Natural killer cell treated with Interleukin-12 subunit alpha and Interleukin-12 subunit beta and Interleukin-15 and Interleukin-18, amount 100 ng/mL, for 72 hours (primary cell): ENCODE results near the gene STK16. TPM values are rescaled to one million over a fixed set of nuclear protein-coding genes. Genes with fewer than 3 reads are reported as not detected.

Experiments
- ATAC-seq, 2 donors: fragments of 150-1000 bp; cut with Tn5 transposase in 1 of 2; sonication (Bioruptor Pico), chemical (Tn5 transposase) in 1 of 2; 2 replicates each; pipeline ENCODE4 v1.10.0; 2021
- DNase-seq: peaks from one replicate; pipeline ENCODE4 v3.0.0; 2022; ENCODE audit warnings: low spot score
- H3K27ac Mint-ChIP-seq, 2 donors: 1 replicate in 1 of 2; 2 replicates in 1 of 2; pipeline ENCODE4 v1.8.0; 2022; ENCODE audit warnings: mixed read lengths in 2 of 2, mild to moderate bottlenecking in 1 of 2, moderate library complexity in 1 of 2
- H3K27me3 Mint-ChIP-seq, 2 donors: 1 replicate in 1 of 2; 2 replicates in 1 of 2; pipeline ENCODE4 v1.8.0; 2022; ENCODE audit warnings: mixed read lengths in 2 of 2
- H3K36me3 Mint-ChIP-seq: one replicate; pipeline ENCODE4 v1.8.0; 2022; ENCODE audit warnings: mixed read lengths
- H3K4me1 Mint-ChIP-seq, 2 donors: 1 replicate in 1 of 2; 2 replicates in 1 of 2; pipeline ENCODE4 v1.8.0; 2022; ENCODE audit warnings: low read depth in 2 of 2, mixed read lengths in 2 of 2, mild to moderate bottlenecking in 1 of 2
- H3K4me3 Mint-ChIP-seq: one replicate; pipeline ENCODE4 v1.8.0; 2022; ENCODE audit warnings: mixed read lengths
- H3K9me3 Mint-ChIP-seq: 2 replicates; pipeline ENCODE4 v1.8.0; 2022; ENCODE audit warnings: mixed read lengths
- total RNA-seq, 2 donors: library from RNA; stranded (reverse); gene quantifications; one replicate each; pipeline ENCODE4 v1.2.3, GENCODE V29; 2022

STK16 gene
- total RNA-seq, 2 donors from 2014 or later, result 26.8 to 27.8 TPM

DNA sequence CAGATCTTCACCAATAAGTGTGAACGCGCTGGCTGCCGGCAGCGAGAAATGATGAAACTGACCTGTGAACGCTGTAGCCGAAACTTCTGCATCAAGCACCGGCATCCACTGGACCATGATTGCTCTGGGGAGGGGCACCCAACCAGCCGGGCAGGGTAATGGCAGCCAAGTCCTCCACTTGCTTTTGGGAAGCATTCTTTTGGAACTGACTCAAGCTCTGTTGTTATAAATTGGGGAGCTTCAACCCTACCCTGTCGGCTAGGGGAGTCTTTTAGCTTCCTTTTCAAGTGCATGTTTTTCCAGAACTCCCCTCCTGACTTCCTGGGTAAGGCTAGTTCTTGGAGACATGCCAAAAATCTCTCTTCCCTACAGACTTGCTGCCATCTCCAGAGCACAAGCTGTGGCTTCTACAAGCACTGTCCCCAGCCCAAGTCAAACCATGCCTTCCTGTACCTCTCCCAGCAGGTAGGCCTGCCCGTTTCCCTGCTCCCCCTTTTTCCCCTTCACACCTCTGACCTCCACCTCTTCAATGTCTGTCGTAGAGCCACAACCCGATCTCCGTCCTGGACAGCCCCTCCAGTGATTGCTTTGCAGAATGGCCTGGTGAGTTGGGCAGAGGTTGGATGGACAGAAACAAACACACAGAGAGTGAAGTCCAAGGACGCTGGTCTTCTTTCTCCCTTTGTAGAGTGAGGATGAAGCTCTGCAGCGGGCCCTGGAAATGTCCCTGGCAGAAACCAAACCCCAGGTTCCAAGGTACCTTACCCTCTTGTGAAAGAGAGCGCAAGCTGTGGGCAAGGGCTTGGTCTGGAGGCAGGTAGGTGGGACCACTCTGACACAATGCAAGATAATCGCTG is 37.2 kb upstream of the STK16 start:
- Mint-ChIP-seq H3K27ac (peak overlapping the region; percentile 63 to 73), H3K27me3 (no peaks in the 10 kb centered on the region), H3K36me3 (no peaks in the 10 kb centered on the region), H3K9me3 (no peaks in the 10 kb centered on the region), H3K4me3 (peak overlapping the region; percentile 82), H3K4me1 (peaks cover 20 to 21% of the 10 kb centered on the region in 2 donors)
- DNase-seq, result no peak
- no peak for ATAC-seq

DNA sequence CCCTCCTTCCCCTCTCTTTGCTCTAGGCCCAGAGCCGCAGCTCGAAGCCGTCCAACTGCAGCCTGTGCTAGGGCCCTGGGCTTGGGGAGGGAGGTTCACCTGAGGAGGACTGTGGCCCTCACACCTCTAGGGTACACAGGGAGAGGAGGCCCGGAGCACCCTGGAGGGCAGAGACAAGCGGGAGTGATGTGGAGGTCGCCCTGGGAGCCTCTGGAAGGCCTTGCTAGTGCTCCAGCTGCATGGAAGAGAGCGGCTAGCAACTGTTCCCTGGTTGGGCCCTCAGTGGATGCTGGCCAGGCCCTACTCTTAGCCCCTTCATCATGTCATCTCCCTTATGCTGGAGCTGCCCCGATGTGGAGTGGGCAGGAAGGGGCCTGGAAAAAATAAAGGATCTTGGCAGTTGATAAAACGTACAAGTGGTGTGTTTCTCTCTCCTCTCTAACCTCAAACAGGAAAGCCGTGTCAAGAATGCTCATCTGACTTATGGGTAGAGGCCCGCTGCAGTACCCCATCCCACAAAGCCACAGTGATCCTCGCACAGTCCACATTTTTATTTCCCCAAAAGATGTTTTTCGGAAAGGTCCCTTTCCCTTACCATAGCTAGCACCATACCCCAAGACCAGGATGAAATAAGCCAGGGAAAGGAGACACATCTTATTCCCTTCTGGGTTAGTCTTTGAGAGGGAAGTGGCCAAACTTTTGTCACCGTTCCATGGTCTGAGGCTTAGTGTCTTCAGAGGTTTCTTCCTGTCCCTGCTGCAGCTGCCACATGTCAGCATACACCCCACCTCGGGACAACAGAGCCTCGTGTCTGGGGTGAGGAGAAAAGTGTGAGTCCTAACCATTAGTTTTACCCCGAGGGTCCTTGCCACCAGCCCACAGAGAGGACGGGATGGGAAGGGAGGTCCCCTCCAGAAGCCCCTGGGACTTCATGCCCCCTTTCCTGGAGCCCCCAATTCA is 35.8 kb upstream of the STK16 start:
- Mint-ChIP-seq H3K4me1 (peaks cover 20 to 21% of the 10 kb centered on the region in 2 donors), H3K4me3 (peak overlapping the region; percentile 33), H3K27ac (peak overlapping the region; percentile 62 to 70), H3K9me3 (no peaks in the 10 kb centered on the region), H3K36me3 (no peaks in the 10 kb centered on the region), H3K27me3 (no peaks in the 10 kb centered on the region)
- DNase-seq (no peak), ATAC-seq (no peak)

DNA sequence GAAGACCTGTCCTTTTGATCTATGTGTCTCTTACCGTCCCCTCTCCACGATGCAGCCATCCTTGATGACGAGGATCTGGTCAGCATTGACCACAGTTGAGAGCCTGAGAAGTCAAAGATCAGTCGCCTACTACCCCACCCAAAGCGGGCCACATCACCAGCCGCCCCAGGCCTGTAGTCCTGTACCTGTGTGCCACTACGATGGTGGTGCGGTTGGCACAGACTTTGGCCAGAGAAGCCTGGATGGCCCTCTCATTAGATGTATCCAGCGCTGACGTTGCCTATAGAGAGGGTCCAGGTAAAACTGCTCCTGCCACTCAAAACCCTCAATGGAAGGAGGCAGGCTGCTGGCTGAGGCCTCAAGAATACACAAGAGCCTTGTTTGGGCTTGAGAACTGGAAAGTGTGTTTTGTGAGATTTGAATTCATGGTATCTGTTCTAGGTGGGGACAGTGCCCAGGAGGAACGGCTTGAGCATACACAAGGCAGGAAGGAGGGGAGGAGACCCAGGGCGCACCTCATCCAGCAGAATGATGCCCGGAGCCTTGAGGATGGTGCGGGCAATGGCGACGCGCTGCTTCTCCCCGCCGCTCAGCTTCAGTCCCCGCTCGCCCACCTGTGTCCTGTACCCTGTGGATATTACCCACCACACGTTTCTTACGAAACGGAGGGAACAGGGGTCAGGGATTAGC is 34.9 kb upstream of the STK16 start:
- no peak for ATAC-seq
- Mint-ChIP-seq H3K27me3 (no peaks in the 10 kb centered on the region), H3K4me3 (peak overlapping the region; percentile 33), H3K27ac (peak overlapping the region; percentile 62 to 70), H3K9me3 (no peaks in the 10 kb centered on the region), H3K36me3 (no peaks in the 10 kb centered on the region), H3K4me1 (peaks cover 21 to 23% of the 10 kb centered on the region in 2 donors)
- no peak for DNase-seq

DNA sequence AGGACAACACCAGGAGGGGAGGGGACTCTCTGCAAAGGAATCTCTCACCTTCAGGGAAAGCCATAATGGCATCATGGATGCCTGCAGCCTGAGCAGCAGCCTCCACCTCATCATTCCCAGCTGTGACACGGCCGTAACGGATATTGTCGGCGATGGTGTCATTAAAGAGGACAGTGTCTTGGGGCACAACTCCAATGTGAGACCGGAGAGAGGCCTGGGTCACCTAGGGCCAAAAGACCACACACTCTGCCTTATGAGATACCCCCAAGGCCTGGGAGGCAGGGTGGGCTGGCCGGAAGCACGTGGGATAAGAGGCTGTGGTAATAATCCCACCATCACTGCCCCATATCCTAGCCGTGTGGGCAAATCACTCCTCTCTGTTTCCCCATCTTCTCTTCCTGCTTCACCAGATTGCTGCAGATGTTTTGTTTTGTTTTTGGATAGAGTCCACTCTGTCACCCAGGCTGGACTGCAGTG is 34.4 kb upstream of the STK16 start:
- no peak for ATAC-seq

DNA sequence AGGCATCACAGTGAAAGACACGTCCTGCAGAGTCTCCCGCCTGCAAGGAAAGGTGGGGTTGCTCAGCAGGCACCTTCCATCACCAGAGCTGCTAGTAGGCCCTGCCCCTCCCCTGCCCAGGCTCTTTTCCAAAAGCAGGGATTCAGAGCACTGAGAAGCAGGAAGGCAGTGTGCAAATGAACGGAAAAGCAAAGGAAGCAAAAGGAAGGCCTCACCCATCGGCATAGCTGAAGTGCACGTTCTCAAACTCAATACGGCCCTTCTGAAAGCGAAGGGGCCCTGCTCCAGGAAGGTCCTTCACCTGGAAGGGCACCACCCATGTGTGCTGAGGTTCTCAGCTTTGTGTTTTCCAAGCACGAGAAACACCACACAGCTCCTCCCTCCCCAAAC is 32.3 kb upstream of the STK16 start:
- Mint-ChIP-seq H3K36me3 (no peaks in the 10 kb centered on the region), H3K4me1 (peaks cover 10 to 26% of the 10 kb centered on the region in 2 donors), H3K9me3 (no peaks in the 10 kb centered on the region), H3K27ac (no peak overlapping the region), H3K27me3 (no peaks in the 10 kb centered on the region), H3K4me3 (no peak overlapping the region)
- ATAC-seq (no peak), DNase-seq (no peak)

More for the DNA sequence above, 34.4 kb upstream of the STK16 start:
- H3K27me3 Mint-ChIP-seq, result no peaks in the 10 kb centered on the region
- peak overlapping the region in 1 of 2 donors; percentile 62 for H3K27ac Mint-ChIP-seq
- H3K9me3 Mint-ChIP-seq, result no peaks in the 10 kb centered on the region
- H3K4me3 Mint-ChIP-seq, result no peak overlapping the region
- DNase-seq, result no peak
- peaks cover 20 to 23% of the 10 kb centered on the region in 2 donors for H3K4me1 Mint-ChIP-seq
- H3K36me3 Mint-ChIP-seq, result no peaks in the 10 kb centered on the region

DNA sequence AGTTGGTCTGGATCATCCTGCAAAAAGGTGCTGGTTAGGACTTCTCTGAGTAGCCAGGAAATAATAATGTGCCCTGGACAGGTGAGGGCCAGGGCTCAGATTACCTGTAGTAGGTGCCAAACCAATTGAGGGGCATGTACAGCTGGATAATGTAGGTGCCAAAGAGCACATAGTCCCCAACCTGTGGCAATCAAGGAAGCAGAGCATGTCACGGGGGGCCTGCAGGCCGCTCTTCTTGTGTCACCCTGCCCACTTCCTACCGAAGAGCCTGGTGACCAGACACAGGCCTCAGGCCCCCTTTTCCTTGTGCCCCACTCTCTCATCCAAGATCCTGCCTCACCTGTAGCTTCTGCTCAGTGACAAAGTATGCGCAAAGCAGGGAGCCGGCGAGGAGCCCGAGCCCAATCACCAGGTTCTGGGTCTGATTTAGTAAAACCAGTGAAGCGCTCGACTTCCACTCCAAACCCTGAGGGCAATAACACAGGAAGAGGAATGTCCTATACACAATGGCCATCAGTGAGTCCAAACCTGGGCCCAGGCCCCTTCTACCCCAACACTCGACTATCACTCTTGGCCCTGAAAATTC is 31.7 kb upstream of the STK16 start:
- H3K36me3 Mint-ChIP-seq, result no peaks in the 10 kb centered on the region
- ATAC-seq, result no peak
- H3K27ac Mint-ChIP-seq, result no peak overlapping the region
- no peaks in the 10 kb centered on the region for H3K9me3 Mint-ChIP-seq
- H3K4me1 Mint-ChIP-seq, result peaks cover 5 to 24% of the 10 kb centered on the region in 2 donors
- H3K4me3 Mint-ChIP-seq, result no peak overlapping the region
- DNase-seq, result no peak
- no peaks in the 10 kb centered on the region for H3K27me3 Mint-ChIP-seq

DNA sequence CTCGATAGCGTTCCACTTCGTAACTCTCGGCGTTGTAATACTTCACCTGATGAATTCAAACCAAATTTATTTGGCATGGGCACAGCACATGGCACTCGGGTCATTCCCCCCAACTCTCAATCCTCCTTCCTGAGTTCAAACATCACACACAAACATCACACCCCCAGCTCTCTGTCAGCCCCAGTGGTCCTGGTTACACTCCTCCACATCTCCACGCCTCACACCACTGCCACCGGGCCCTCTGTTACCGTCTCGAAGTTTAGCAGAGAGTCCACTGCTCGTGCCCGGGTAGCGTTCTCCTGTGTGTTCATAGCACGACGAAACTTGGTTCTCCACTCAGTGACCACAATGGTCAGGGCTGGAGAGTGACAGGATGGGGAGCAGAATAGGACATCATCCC is 31.1 kb upstream of the STK16 start:
- no peak for DNase-seq
- Mint-ChIP-seq H3K9me3 (no peaks in the 10 kb centered on the region), H3K4me3 (no peak overlapping the region), H3K27ac (no peak overlapping the region), H3K36me3 (no peaks in the 10 kb centered on the region), H3K4me1 (peaks cover 4 to 27% of the 10 kb centered on the region in 2 donors), H3K27me3 (no peaks in the 10 kb centered on the region)
- no peak for ATAC-seq

DNA sequence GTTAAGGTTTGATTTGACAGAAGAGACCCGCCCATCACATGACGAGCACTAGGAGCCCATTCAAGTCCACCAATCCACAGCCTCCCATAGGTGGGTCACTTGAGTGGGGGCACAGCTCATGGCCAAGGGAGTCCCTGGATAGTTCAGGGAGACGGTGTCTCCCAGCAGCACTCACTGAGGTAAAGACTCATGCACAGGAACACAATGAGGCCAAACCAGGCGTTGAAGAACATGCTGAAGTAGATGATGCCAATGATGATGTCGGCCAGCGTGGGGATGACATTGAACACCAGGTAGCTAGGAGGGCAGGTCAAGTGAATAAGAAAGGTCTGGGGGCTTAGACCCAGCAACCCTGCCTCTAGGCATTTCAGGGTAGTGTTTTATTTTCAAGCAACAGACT is 30.5 kb upstream of the STK16 start:
- DNase-seq (no peak), ATAC-seq (no peak)
- H3K27me3 Mint-ChIP-seq, result no peaks in the 10 kb centered on the region
- no peaks in the 10 kb centered on the region for H3K36me3 Mint-ChIP-seq
- H3K9me3 Mint-ChIP-seq, result no peaks in the 10 kb centered on the region
- H3K27ac Mint-ChIP-seq, result peak overlapping the region in 1 of 2 donors; percentile 32
- H3K4me3 Mint-ChIP-seq, result no peak overlapping the region
- peaks cover 4 to 27% of the 10 kb centered on the region in 2 donors for H3K4me1 Mint-ChIP-seq

DNA sequence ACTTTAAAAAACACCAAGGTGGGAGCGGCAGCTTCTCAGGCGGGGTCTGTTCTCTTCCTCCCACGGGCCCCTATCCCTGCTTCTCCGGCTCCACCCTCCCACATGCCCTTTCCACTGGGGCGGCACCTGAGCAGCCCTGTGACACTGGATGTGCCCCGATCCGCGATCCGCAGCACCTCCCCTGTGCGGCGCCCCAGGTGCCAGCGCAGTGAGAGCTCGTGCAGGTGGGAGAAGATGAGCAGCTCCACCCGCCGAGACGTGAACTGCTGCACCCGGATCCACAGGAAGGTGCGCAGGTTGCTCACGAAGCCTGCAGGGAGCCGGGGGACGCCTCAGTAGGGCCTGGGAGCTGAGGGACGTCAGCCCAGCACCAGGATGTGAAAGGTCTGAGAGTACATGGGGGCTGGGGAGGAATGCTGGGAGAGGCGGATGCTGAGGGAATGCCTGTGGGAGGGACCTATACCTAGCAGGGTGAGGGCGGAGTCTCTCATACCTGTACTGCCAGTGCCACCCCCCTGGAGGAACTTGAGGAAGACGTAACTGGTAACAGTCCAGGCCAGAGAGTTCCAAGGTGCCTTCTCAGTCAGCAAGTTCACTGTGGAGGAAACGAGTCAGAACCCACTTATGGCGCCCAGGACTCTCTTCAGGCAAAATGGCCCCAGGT is 29.3 kb upstream of the STK16 start:
- peaks cover 4 to 26% of the 10 kb centered on the region in 2 donors for H3K4me1 Mint-ChIP-seq
- no peak overlapping the region for H3K4me3 Mint-ChIP-seq
- H3K27ac Mint-ChIP-seq, result no peak overlapping the region
- ATAC-seq, result no peak
- H3K27me3 Mint-ChIP-seq, result no peaks in the 10 kb centered on the region
- DNase-seq, result no peak
- H3K9me3 Mint-ChIP-seq, result no peaks in the 10 kb centered on the region
- H3K36me3 Mint-ChIP-seq, result no peaks in the 10 kb centered on the region

DNA sequence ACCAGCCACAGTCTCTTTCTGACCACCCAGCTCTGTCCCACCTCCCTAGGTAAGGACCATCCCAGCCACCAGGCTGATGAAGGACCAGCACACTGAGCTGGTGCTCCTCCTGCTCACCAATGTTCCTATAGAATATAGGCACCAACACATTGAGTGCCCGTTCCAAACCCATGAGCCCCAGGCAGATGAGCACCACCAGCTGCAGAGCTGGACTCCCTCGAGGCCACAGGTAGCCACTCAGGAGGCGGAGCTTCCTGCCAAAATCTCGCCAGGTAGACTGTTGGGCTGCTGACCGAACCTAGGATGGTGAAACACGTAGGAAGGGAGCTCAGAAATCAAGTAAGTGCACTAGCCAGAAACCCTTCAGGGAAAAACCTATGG is 28.8 kb upstream of the STK16 start:
- peaks cover 4 to 21% of the 10 kb centered on the region in 2 donors for H3K4me1 Mint-ChIP-seq
- peaks cover 4% of the 10 kb centered on the region for H3K36me3 Mint-ChIP-seq
- H3K27me3 Mint-ChIP-seq, result no peaks in the 10 kb centered on the region
- no peak overlapping the region for H3K4me3 Mint-ChIP-seq
- ATAC-seq (no peak), DNase-seq (no peak)
- H3K9me3 Mint-ChIP-seq, result no peaks in the 10 kb centered on the region
- no peak overlapping the region for H3K27ac Mint-ChIP-seq

DNA sequence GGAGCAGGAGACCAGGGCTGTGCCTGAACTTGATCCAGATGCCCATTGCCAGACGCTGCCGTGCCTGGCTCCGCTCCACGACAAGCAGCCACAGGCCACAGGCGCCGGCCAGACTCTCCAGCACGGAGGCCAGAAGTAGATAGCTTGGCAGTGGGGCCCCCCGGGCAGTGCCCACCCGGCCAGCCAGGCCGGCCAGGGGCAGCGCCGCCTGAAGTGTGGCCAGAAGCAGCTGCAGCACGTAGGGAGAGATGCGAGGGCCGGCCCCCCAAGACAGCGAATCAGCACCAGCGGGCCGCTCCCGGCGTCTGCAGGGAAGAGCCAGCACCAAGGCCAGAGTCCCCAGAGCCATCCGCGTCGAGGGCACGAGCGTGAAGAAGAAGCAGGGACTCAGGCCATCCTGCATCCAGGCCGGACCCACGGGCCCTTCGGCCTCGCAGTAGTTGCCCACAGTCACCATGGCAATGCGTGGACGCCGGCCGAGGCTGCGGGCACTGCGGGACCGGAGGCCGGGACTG is 27.0 kb upstream of the STK16 start:
- peak overlapping the region; percentile 83 for H3K4me3 Mint-ChIP-seq
- H3K36me3 Mint-ChIP-seq, result peaks cover 6% of the 10 kb centered on the region
- no peaks in the 10 kb centered on the region for H3K27me3 Mint-ChIP-seq
- no peak for DNase-seq
- peak overlapping the region; percentile 57 to 85 for H3K27ac Mint-ChIP-seq
- no peaks in the 10 kb centered on the region for H3K9me3 Mint-ChIP-seq
- peaks cover 4 to 22% of the 10 kb centered on the region in 2 donors for H3K4me1 Mint-ChIP-seq
- ATAC-seq, result peak; percentile 56 to 65

DNA sequence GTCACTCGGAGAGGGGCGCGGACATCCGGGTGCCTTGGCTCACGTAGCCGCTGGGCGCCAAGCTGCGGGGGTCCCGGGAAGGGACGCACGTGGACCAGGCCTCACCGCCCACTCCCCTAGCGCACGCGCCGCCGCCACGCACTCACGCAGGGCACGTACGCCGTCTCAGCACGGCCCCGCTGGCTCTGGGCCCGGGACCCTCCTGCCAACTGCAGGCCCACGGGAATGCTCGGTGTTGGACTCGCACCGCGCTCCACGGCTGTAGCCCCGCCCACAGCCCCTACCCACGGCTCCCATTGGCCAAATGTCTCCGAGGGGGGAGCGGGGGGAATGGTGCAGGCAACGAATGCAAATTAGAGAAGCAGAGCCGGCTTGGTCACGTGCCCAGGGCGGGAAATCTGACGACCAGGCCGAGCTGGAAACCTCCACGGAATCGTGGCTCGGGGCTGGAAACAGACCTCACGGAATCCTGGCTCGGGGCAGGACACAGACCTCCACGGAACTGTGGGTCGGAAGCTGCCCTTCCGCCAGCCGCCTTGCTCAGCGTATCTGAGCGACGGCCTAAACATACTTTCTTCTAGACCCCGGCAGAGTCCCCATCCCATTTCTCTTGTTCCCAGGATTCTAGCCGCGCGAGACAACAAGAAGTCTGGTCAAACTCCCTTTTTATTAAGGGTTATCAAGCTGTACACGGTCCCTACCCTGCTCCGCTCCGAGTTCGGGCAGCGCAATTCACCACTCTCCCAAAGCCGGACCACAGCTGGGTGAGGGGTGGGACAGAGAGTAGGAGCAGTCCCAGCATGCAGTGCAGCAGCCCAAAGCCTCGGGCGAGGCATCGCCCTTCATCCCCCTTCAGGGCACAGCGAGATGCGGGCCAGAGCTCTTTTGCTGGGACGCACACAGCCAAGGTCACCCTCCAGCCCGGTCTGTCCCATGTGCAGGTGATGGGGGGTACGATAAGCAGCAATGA is 26.3 kb upstream of the STK16 start, which contains the start of gene ABCB6:
TSS of gene ABCB6 (minus strand) at position 227 of the 970 bp plus-strand sequence. CDS start 285 bp downstream, outside the sequence.
- Mint-ChIP-seq H3K27me3 (no peaks in the 10 kb centered on the region), H3K9me3 (no peaks in the 10 kb centered on the region), H3K4me3 (peak within 1 kb of the TSS; percentile 83), H3K27ac (peak within 1 kb of the TSS; percentile 57 to 85), H3K36me3 (peaks cover 6% of the 10 kb centered on the region), H3K4me1 (peaks cover 4 to 25% of the 10 kb centered on the region in 2 donors)
- ATAC-seq (peak; percentile 81 to 93), DNase-seq (peak; percentile 90)
